Caco-2 (cell line): ENCODE measurements around the gene HPDL. TPM values are rescaled to one million over a fixed set of nuclear protein-coding genes. Genes with fewer than 3 reads are reported as not detected.

Source experiments
- BruUV-seq: library from RNA; stranded (reverse); fragments of 400-500 nt; replicated peaks from 2 replicates; lab custom pipeline; 2021; lab: Mats Ljungman, UMichigan
- CTCF ChIA-PET: fragments of 300-600 bp; sonication (Branson Sonifier 250); formaldehyde crosslinking; loops from one replicate; lab custom pipeline; 2022; ENCODE audit warnings: antibody characterized with exemption; lab: Charles Lee
- POLR2A ChIA-PET: fragments of 300-600 bp; sonication (Branson Sonifier 250); formaldehyde crosslinking; loops from one replicate; lab custom pipeline; 2022; ENCODE audit warnings: antibody characterized with exemption; lab: Charles Lee
- DNase-seq, 2 experiments: peaks; one replicate each; pipeline versions ENCODE4 v3.0.0 to v3.0.0-alpha.2; 2020 to 2022
- H3K27me3 ChIP-seq: replicated peaks from 2 replicates; pipeline ENCODE4 v1.6.0; 2011; ENCODE audit warnings: low read length; ENCODE audit not compliant: control insufficient read depth, insufficient read depth
- H3K36me3 ChIP-seq: 2 replicates; pipeline ENCODE4 v1.5.1; 2011; ENCODE audit warnings: low read length; ENCODE audit not compliant: control insufficient read depth, insufficient read depth
- H3K4me1 ChIP-seq: fragments of 250-450 bp; sonication (Bioruptor Pico); 2 replicates; pipeline ENCODE4 v1.5.1; 2020; ENCODE audit warnings: mild to moderate bottlenecking
- H3K4me3 ChIP-seq: 2 replicates; pipeline ENCODE4 v1.5.1; 2011; ENCODE audit warnings: low read depth, mild to moderate bottlenecking, control low read depth, low read length
- H3K9me3 ChIP-seq: fragments of 250-450 bp; sonication (Bioruptor Pico); 2 replicates; pipeline ENCODE4 v1.5.1; 2020; ENCODE audit warnings: mild to moderate bottlenecking, moderate library complexity
- H3K27ac Mint-ChIP-seq: one replicate; pipeline ENCODE4 v1.8.0; 2022; ENCODE audit warnings: mixed read lengths; ENCODE audit not compliant: unreplicated experiment
- H3K27me3 Mint-ChIP-seq: one replicate; pipeline ENCODE4 v1.8.0; 2022; ENCODE audit warnings: mixed read lengths; ENCODE audit not compliant: insufficient read depth, unreplicated experiment
- H3K36me3 Mint-ChIP-seq: one replicate; pipeline ENCODE4 v1.8.0; 2022; ENCODE audit warnings: mild to moderate bottlenecking, mixed read lengths; ENCODE audit not compliant: insufficient read depth, unreplicated experiment
- H3K4me1 Mint-ChIP-seq: one replicate; pipeline ENCODE4 v1.8.0; 2022; ENCODE audit warnings: low read depth, mixed read lengths; ENCODE audit not compliant: unreplicated experiment
- H3K4me3 Mint-ChIP-seq: one replicate; pipeline ENCODE4 v1.8.0; 2022; ENCODE audit warnings: mild to moderate bottlenecking, moderate library complexity, mixed read lengths; ENCODE audit not compliant: unreplicated experiment
- H3K9me3 Mint-ChIP-seq: one replicate; pipeline ENCODE4 v1.8.0; 2022; ENCODE audit warnings: mixed read lengths; ENCODE audit not compliant: unreplicated experiment
- CTCF ChIP-seq, 2 experiments: fragments of 200-600 bp in 1 of 2; IDR thresholded peaks; 1 replicate in 1 of 2; 2 replicates in 1 of 2; pipeline versions ENCODE4 v1.5.1 to v1.8.0; 2011 to 2022; ENCODE audit warnings: antibody characterized with exemption in 1 of 2, control low read depth in 1 of 2, inconsistent platforms in 1 of 2, low read depth in 1 of 2, low read length in 1 of 2, mild to moderate bottlenecking in 1 of 2, moderate library complexity in 1 of 2; ENCODE audit not compliant: insufficient read depth in 1 of 2, severe bottlenecking in 1 of 2, unreplicated experiment in 1 of 2
- intact Hi-C: fragments of 100-400 bp; cut with micrococcal nuclease; formaldehyde crosslinking; loops from one replicate; pipeline ENCODE4 v1.10.0; 2022; ENCODE audit not compliant: unreplicated experiment
- total RNA-seq: library from RNA; stranded (reverse); gene quantifications from 2 replicates; pipeline ENCODE4 v1.2.3, GENCODE V29; 2022

The HPDL gene
- total RNA-seq, 1 experiment from 2014 or later: 90.6 TPM

- Mint-ChIP-seq H3K4me1 (peaks cover 6% of the 10 kb centered on the region), H3K27me3 (no peaks in the 10 kb centered on the region), H3K4me3 (no peak overlapping the region), H3K27ac (no peak overlapping the region), H3K36me3 (no peaks in the 10 kb centered on the region), H3K9me3 (no peaks in the 10 kb centered on the region)
- H3K36me3 ChIP-seq: no peaks in the 10 kb centered on the region
- no peak overlapping the region for H3K4me3 ChIP-seq
- H3K9me3 ChIP-seq: no peaks in the 10 kb centered on the region
- ChIA-PET CTCF (interaction anchor here (1.2 kb wide), 1 partner anchor 126 kb away, joined by 7 read pairs; the partner anchor contains the start of gene TESK2), POLR2A (interaction anchor here (0.6 kb wide), 1 partner anchor 8 kb away, joined by 3 read pairs; no protein-coding TSS in a partner anchor)
- intact Hi-C loops: no loop called here
- H3K4me1 ChIP-seq: no peaks in the 10 kb centered on the region
- no peak for DNase-seq
- H3K27me3 ChIP-seq: no peaks in the 10 kb centered on the region
- no peak for TF ChIP-seq CTCF (IDR thresholded peaks at IDR 0.05; ENCODE audit: insufficient read depth in 1 of 2, low read depth in 1 of 2, low read length in 1 of 2, severe bottlenecking in 1 of 2, unreplicated experiment in 1 of 2)
- no TSS peak for BruUV-seq
These were observed 38.4 kb downstream of the HPDL start for GRCh38 chr1:45365051-45365450.

DNA sequence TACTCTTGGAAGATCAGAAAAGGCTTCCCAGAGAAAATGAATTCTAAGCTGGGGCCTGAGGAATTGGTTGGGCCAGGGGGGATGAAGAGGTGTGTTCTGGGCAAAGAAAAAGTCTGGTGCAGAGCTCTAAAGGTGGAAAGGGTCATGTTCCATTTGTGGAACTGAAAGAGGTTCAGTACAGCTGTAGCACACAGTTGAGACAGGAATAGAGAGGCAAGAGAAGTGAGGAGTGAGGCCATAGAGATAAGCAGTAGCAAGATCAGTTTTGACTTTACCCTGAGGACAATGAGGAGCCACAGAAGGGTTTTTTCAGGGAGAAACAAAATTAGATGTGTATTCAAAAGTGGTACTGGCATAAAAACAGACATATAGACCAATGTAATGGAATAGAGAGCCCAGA lies 43.9 kb downstream of the HPDL start:
- BruUV-seq: no TSS peak

GRCh38 chr1:45373573-45373972 lies 46.9 kb downstream of the HPDL start:
- POLR2A ChIA-PET: interaction anchor here (0.5 to 0.6 kb wide), 2 partner anchors 8 to 94 kb away, joined by 3 to 4 read pairs; no protein-coding TSS in a partner anchor
- no peaks in the 10 kb centered on the region for H3K4me1 ChIP-seq
- Mint-ChIP-seq H3K4me1 (peaks cover 16% of the 10 kb centered on the region), H3K9me3 (no peaks in the 10 kb centered on the region), H3K36me3 (no peaks in the 10 kb centered on the region), H3K4me3 (no peak overlapping the region), H3K27me3 (no peaks in the 10 kb centered on the region), H3K27ac (no peak overlapping the region)
- H3K9me3 ChIP-seq: no peaks in the 10 kb centered on the region
- BruUV-seq: no TSS peak
- CTCF ChIA-PET: no interaction called here
- H3K36me3 ChIP-seq: no peaks in the 10 kb centered on the region
- DNase-seq: no peak
- no peaks in the 10 kb centered on the region for H3K27me3 ChIP-seq
- intact Hi-C loops: no loop called here
- H3K4me3 ChIP-seq: no peak overlapping the region
- TF ChIP-seq CTCF (IDR thresholded peaks at IDR 0.05; ENCODE audit: insufficient read depth in 1 of 2, low read depth in 1 of 2, low read length in 1 of 2, severe bottlenecking in 1 of 2, unreplicated experiment in 1 of 2): no peak

More for the DNA sequence above, 43.9 kb downstream of the HPDL start:
- Histone ChIP-seq H3K4me3 (no peak overlapping the region), H3K36me3 (no peaks in the 10 kb centered on the region), H3K27me3 (no peaks in the 10 kb centered on the region), H3K4me1 (no peaks in the 10 kb centered on the region), H3K9me3 (no peaks in the 10 kb centered on the region)
- intact Hi-C loops: loop anchor here (1.0 kb wide), 1 partner anchor 14 kb away; no protein-coding TSS in a partner anchor
- POLR2A ChIA-PET: no interaction called here
- Mint-ChIP-seq H3K4me3 (no peak overlapping the region), H3K36me3 (no peaks in the 10 kb centered on the region), H3K9me3 (no peaks in the 10 kb centered on the region), H3K27ac (no peak overlapping the region), H3K4me1 (peaks cover 16% of the 10 kb centered on the region), H3K27me3 (no peaks in the 10 kb centered on the region)
- no peak for DNase-seq
- no peak for TF ChIP-seq CTCF (IDR thresholded peaks at IDR 0.05; ENCODE audit: insufficient read depth in 1 of 2, low read depth in 1 of 2, low read length in 1 of 2, severe bottlenecking in 1 of 2, unreplicated experiment in 1 of 2)
- CTCF ChIA-PET: no interaction called here
